HCT116 (cell line): ENCODE results near the gene ABHD16B.

Experiments
- CTCF ChIP-seq, 3 experiments: fragments of 200-600 bp in 1 of 3; sonication (generic) in 1 of 3; IDR thresholded peaks in 2 of 3; conservative IDR thresholded peaks in 1 of 3; 2 replicates each; pipeline ENCODE4 v1.5.1; 2012 to 2017; ENCODE audit warnings: low read depth in 2 of 3, low read length in 2 of 3, antibody characterized with exemption in 1 of 3, borderline replicate concordance in 1 of 3, control low read depth in 1 of 3, mild to moderate bottlenecking in 1 of 3, mixed read lengths in 1 of 3, mixed run types in 1 of 3, moderate library complexity in 1 of 3; ENCODE audit not compliant: insufficient read depth in 1 of 3
- EZH2 ChIP-seq: fragments of 200-600 bp; sonication (generic); IDR thresholded peaks from 2 replicates; pipeline ENCODE4 v1.6.1; 2017; ENCODE audit warnings: antibody characterized with exemption, mixed run types
- JUND ChIP-seq: IDR thresholded peaks from 2 replicates; pipeline ENCODE4 v1.6.1; 2012
- MAX ChIP-seq: IDR thresholded peaks from 2 replicates; pipeline ENCODE4 v1.6.1; 2012
- POLR2A ChIP-seq: IDR thresholded peaks from 2 replicates; pipeline ENCODE4 v1.7.0; 2011; ENCODE audit warnings: borderline replicate concordance; ENCODE audit not compliant: insufficient read depth, insufficient read length; ENCODE audit errors: extremely low read depth
- POLR2AphosphoS5 ChIP-seq: IDR thresholded peaks from 2 replicates; pipeline ENCODE4 v1.6.1; 2011; ENCODE audit warnings: mild to moderate bottlenecking, low read depth, low read length, moderate library complexity
- ZBTB33 ChIP-seq: IDR thresholded peaks from 2 replicates; pipeline ENCODE4 v1.6.1; 2011; ENCODE audit warnings: mild to moderate bottlenecking, low read length, moderate library complexity; ENCODE audit not compliant: insufficient replicate concordance; ENCODE audit errors: extremely low read depth
- ZFX ChIP-seq: fragments of 450-650 bp; IDR thresholded peaks from 2 replicates; pipeline ENCODE4 v1.6.1; 2017

GRCh38 chr20:63864545-63864977, 3.3 kb downstream of the ABHD16B start:
- TF ChIP-seq MAX, result no peak
- no peak for TF ChIP-seq ZBTB33
- TF ChIP-seq POLR2A, result no peak
- TF ChIP-seq CTCF (IDR thresholded peaks at IDR 0.05 in 2 of 3, conservative IDR thresholded peaks at IDR 0.05 in 1 of 3; ENCODE audit: borderline replicate concordance in 1 of 3, insufficient read depth in 1 of 3, low read depth in 2 of 3, low read length in 2 of 3), result no peak
- TF ChIP-seq EZH2, result no peak
- TF ChIP-seq ZFX, result no peak
- TF ChIP-seq POLR2AphosphoS5, result no peak
- no peak for TF ChIP-seq JUND
